ENCODE measurements around the gene UQCRC1.

The UQCRC1 gene

GRCh38 chr3:48575366-48575765 is 34.1 kb downstream of the UQCRC1 start:
- H3K27ac ChIP-seq (ENCODE audit: extremely low read depth, low read depth, low read length), result no peak overlapping the region
- H3K4me1 ChIP-seq (ENCODE audit: control insufficient read depth, insufficient read depth, low read length), result no peaks in the 10 kb centered on the region
- TF ChIP-seq ZNF239 (tag by site-specific recombination; IDR thresholded peaks at IDR 0.05), result no peak
- no peak for TF ChIP-seq ZNF580 (tag by site-specific recombination; IDR thresholded peaks at IDR 0.05)
- TF ChIP-seq KLF10 (tag by site-specific recombination; IDR thresholded peaks at IDR 0.05), result no peak
- TF ChIP-seq ZNF157 (tag by site-specific recombination; IDR thresholded peaks at IDR 0.05), result no peak
- TF ChIP-seq ZNF366 (tag by site-specific recombination; conservative IDR thresholded peaks at IDR 0.05), result no peak
- TF ChIP-seq PBX3 (CRISPR knock-in tag; IDR thresholded peaks at IDR 0.05), result no peak
- no peak for TF ChIP-seq ZSCAN23 (tag by site-specific recombination; IDR thresholded peaks at IDR 0.05)
- TF ChIP-seq ZSCAN5A (tag by site-specific recombination; IDR thresholded peaks at IDR 0.05), result no peak
- no peaks in the 10 kb centered on the region for H3K9me3 ChIP-seq (ENCODE audit: control insufficient read depth, insufficient read depth, low read depth, low read length)
- ChIA-PET CTCF (no interaction called here), POLR2A (no interaction called here)
- H3K4me3 ChIP-seq (ENCODE audit: low read depth, low read length), result no peak overlapping the region
- H3K36me3 ChIP-seq (ENCODE audit: control insufficient read depth in 2 of 2, insufficient read depth in 1 of 2, low read length in 2 of 2), result peaks cover 0 to 11% of the 10 kb centered on the region in 2 experiments; a peak in 1 of 3 replicates

GRCh38 chr3:48573973-48574585 is 35.4 kb downstream of the UQCRC1 start:
- CTCF ChIA-PET, result no interaction called here
- Histone ChIP-seq H3K27ac (ENCODE audit: extremely low read depth, low read depth, low read length) (no peak overlapping the region), H3K4me1 (ENCODE audit: control insufficient read depth, insufficient read depth, low read length) (no peaks in the 10 kb centered on the region), H3K9me3 (ENCODE audit: control insufficient read depth, insufficient read depth, low read depth, low read length) (no peaks in the 10 kb centered on the region), H3K36me3 (ENCODE audit: control insufficient read depth in 2 of 2, insufficient read depth in 1 of 2, low read length in 2 of 2) (peaks cover 0 to 11% of the 10 kb centered on the region in 2 experiments; a peak in 1 of 3 replicates), H3K4me3 (ENCODE audit: low read depth, low read length) (no peak overlapping the region)
- POLR2A ChIA-PET, result no interaction called here
- 0 out of 2 replicates have a peak, but pooled peaks have one; percentile 53 for TF ChIP-seq ZBTB7A (tag by site-specific recombination; IDR thresholded peaks at IDR 0.05; ENCODE audit: low read depth)
- TF ChIP-seq ZNF311 (tag by site-specific recombination; IDR thresholded peaks at IDR 0.05; ENCODE audit: borderline replicate concordance), result no peak
- TF ChIP-seq ZSCAN4 (tag by site-specific recombination; IDR thresholded peaks at IDR 0.05), result peak; percentile 92
- peak; percentile 90 for TF ChIP-seq ZNF600 (tag by site-specific recombination; IDR thresholded peaks at IDR 0.05)
- TF ChIP-seq ZNF121 (tag by site-specific recombination; IDR thresholded peaks at IDR 0.05), result peak; percentile 68
- no peak for TF ChIP-seq SALL2 (tag by site-specific recombination; IDR thresholded peaks at IDR 0.05; ENCODE audit: borderline replicate concordance)

- TF ChIP-seq ZFHX2 (tag by site-specific recombination; conservative IDR thresholded peaks at IDR 0.05), result peak; percentile 42
- TF ChIP-seq ELK4 (IDR thresholded peaks at IDR 0.05; ENCODE audit: borderline replicate concordance, low read depth, low read length), result no peak
- TF ChIP-seq ZNF350 (tag by site-specific recombination; IDR thresholded peaks at IDR 0.05), result no peak
- peak; percentile 19; the same call in 1 of the 2 replicates for TF ChIP-seq EGR2 (tag by site-specific recombination; IDR thresholded peaks at IDR 0.05; ENCODE audit: low read depth)
- TF ChIP-seq ZNF701 (tag by site-specific recombination; IDR thresholded peaks at IDR 0.05), result no peak
- ChIA-PET CTCF (no interaction called here), POLR2A (no interaction called here)
- Histone ChIP-seq H3K4me1 (ENCODE audit: control insufficient read depth, insufficient read depth, low read length) (no peaks in the 10 kb centered on the region), H3K27ac (ENCODE audit: extremely low read depth, low read depth, low read length) (no peak overlapping the region), H3K9me3 (ENCODE audit: control insufficient read depth, insufficient read depth, low read depth, low read length) (no peaks in the 10 kb centered on the region), H3K36me3 (ENCODE audit: control insufficient read depth in 2 of 2, insufficient read depth in 1 of 2, low read length in 2 of 2) (peaks cover 0 to 6% of the 10 kb centered on the region in 2 experiments; a peak in 1 of 3 replicates), H3K4me3 (ENCODE audit: low read depth, low read length) (no peak overlapping the region)
Observed at GRCh38 chr3:48572517-48572916, 36.9 kb downstream of the UQCRC1 start.
